Panc1 (cell line): Measurements from ENCODE around the gene PHKB. TPM values are rescaled to one million over a fixed set of nuclear protein-coding genes. Genes with fewer than 3 reads are reported as not detected.

Experiments
- ATAC-seq: fragments of 200-7000 bp; cut with Tn5 transposase; 2 replicates; pipeline ENCODE4 v1.9.1; 2020; ENCODE audit warnings: mild to moderate bottlenecking, moderate library complexity
- BruUV-seq: library from RNA; stranded (reverse); fragments of 400-500 nt; replicated peaks from 2 replicates; lab custom pipeline; 2021; lab: Mats Ljungman, UMichigan
- CTCF ChIA-PET: fragments of 300-600 bp; sonication (Branson Sonifier 250); formaldehyde crosslinking; loops from one replicate; lab custom pipeline; 2022; ENCODE audit warnings: antibody characterized with exemption; lab: Charles Lee
- POLR2A ChIA-PET: fragments of 300-600 bp; sonication (Branson Sonifier 250); formaldehyde crosslinking; loops from one replicate; lab custom pipeline; 2022; ENCODE audit warnings: antibody characterized with exemption; lab: Charles Lee
- DNase-seq: peaks from one replicate; pipeline ENCODE4 v3.0.0-alpha.2; 2010; ENCODE audit warnings: low read depth, low spot score
- H3K27ac ChIP-seq: 2 replicates; pipeline ENCODE4 v1.5.1; 2011; ENCODE audit warnings: mild to moderate bottlenecking, low read length, inconsistent platforms
- H3K27me3 ChIP-seq: fragments of 200-500 bp; sonication (Bioruptor generic); 2 replicates; pipeline ENCODE4 v1.6.0; 2014; ENCODE audit warnings: low read length, inconsistent platforms; ENCODE audit not compliant: control insufficient read depth, insufficient read depth
- H3K36me3 ChIP-seq: fragments of 200-500 bp; sonication (Bioruptor generic); 2 replicates; pipeline ENCODE4 v1.5.1; 2014; ENCODE audit warnings: inconsistent platforms, mild to moderate bottlenecking, low read length, moderate library complexity; ENCODE audit not compliant: control insufficient read depth, insufficient read depth
- H3K4me1 ChIP-seq: 2 replicates; pipeline ENCODE4 v1.5.1; 2011; ENCODE audit warnings: inconsistent platforms, mild to moderate bottlenecking, low read length, moderate library complexity; ENCODE audit not compliant: control insufficient read depth, insufficient read depth
- H3K4me3 ChIP-seq, 2 experiments: 2 replicates each; pipeline ENCODE4 v1.5.1; 2011 to 2012; ENCODE audit warnings: low read depth in 2 of 2, low read length in 2 of 2, mild to moderate bottlenecking in 2 of 2, inconsistent platforms in 1 of 2, moderate library complexity in 1 of 2
- H3K9me3 ChIP-seq: fragments of 200-500 bp; sonication (Bioruptor generic); 2 replicates; pipeline ENCODE4 v1.5.1; 2014; ENCODE audit warnings: low read depth, mild to moderate bottlenecking, inconsistent platforms, low read length, moderate library complexity; ENCODE audit not compliant: control insufficient read depth, insufficient read depth
- CTCF ChIP-seq: fragments of 450-650 bp; IDR thresholded peaks from 2 replicates; pipeline ENCODE4 v1.5.1; 2017; ENCODE audit warnings: mild to moderate bottlenecking
- POLR2AphosphoS5 ChIP-seq: IDR thresholded peaks from 2 replicates; pipeline ENCODE4 v1.6.1; 2012; ENCODE audit warnings: mild to moderate bottlenecking, low read depth, low read length, moderate library complexity
- REST ChIP-seq, 2 experiments: IDR thresholded peaks; 2 replicates each; pipeline ENCODE4 v1.6.1; 2011 to 2012; ENCODE audit warnings: low read depth in 2 of 2, control low read depth in 1 of 2, low read length in 1 of 2, mild to moderate bottlenecking in 1 of 2, moderate library complexity in 1 of 2; ENCODE audit not compliant: insufficient read depth in 1 of 2
- SIN3A ChIP-seq: IDR thresholded peaks from 2 replicates; pipeline ENCODE4 v1.6.1; 2012; ENCODE audit warnings: low read depth, mild to moderate bottlenecking, low read length, moderate library complexity, borderline replicate concordance; ENCODE audit not compliant: insufficient read depth
- TCF7L2 ChIP-seq: IDR thresholded peaks from 2 replicates; pipeline ENCODE4 v1.6.1; 2011; ENCODE audit warnings: mild to moderate bottlenecking, low read depth, low read length, inconsistent platforms
- in situ Hi-C: cut with HindIII; loops from 2 replicates; pipeline ENCODE4 v1.10.0; 2016; ENCODE audit warnings: low sequenced_read_pairs, low pct_unique_long_range_greater_than_20kb
- intact Hi-C: fragments of 100-400 bp; cut with micrococcal nuclease; formaldehyde crosslinking; loops from one replicate; pipeline ENCODE4 v1.10.0; 2022; ENCODE audit not compliant: unreplicated experiment
- total RNA-seq: library from RNA; stranded (reverse); gene quantifications from one replicate; pipeline ENCODE4 v1.2.1, GENCODE V29; 2021; ENCODE audit not compliant: unreplicated experiment

The PHKB gene
- total RNA-seq, 1 experiment from 2014 or later = 29.5 TPM

GRCh38 chr16:47604306-47604705 is 143.2 kb downstream of the PHKB start:
- no peaks in the 10 kb centered on the region for H3K36me3 ChIP-seq
- BruUV-seq = no TSS peak
- intact Hi-C loops (no loop called here), in situ Hi-C loops (no loop called here)
- POLR2A ChIA-PET = no interaction called here
- DNase-seq (no peak), ATAC-seq (no peak)
- H3K27me3 ChIP-seq = no peaks in the 10 kb centered on the region
- TF ChIP-seq SIN3A = no peak
- TF ChIP-seq REST (IDR thresholded peaks at IDR 0.05; ENCODE audit: insufficient read depth in 1 of 2, low read depth in 2 of 2, low read length in 1 of 2) = no peak
- no peak for TF ChIP-seq CTCF
- no peak for TF ChIP-seq TCF7L2
- no peak for TF ChIP-seq POLR2AphosphoS5
- no peaks in the 10 kb centered on the region for H3K4me1 ChIP-seq
- CTCF ChIA-PET = no interaction called here
- H3K9me3 ChIP-seq = no peaks in the 10 kb centered on the region
- no peak overlapping the region for H3K27ac ChIP-seq
- no peak overlapping the region for H3K4me3 ChIP-seq

- ATAC-seq (no peak), DNase-seq (no peak)
- Histone ChIP-seq H3K27me3 (no peaks in the 10 kb centered on the region), H3K4me1 (no peaks in the 10 kb centered on the region), H3K9me3 (no peaks in the 10 kb centered on the region), H3K4me3 (no peak overlapping the region), H3K27ac (no peak overlapping the region), H3K36me3 (no peaks in the 10 kb centered on the region)
- CTCF ChIA-PET = no interaction called here
- in situ Hi-C loops = no loop called here
- intact Hi-C loops = no loop called here
- no peak for TF ChIP-seq POLR2AphosphoS5
- POLR2A ChIA-PET = no interaction called here
- no TSS peak for BruUV-seq
Observed at GRCh38 chr16:47611042-47611441, 149.9 kb downstream of the PHKB start.

GRCh38 chr16:47611848-47612493 is 150.8 kb downstream of the PHKB start:
- H3K9me3 ChIP-seq = no peaks in the 10 kb centered on the region
- BruUV-seq = no TSS peak
- DNase-seq (no peak), ATAC-seq (no peak)
- in situ Hi-C loops (no loop called here), intact Hi-C loops (no loop called here)
- H3K4me1 ChIP-seq = no peaks in the 10 kb centered on the region
- no peaks in the 10 kb centered on the region for H3K36me3 ChIP-seq
- no peaks in the 10 kb centered on the region for H3K27me3 ChIP-seq
- H3K27ac ChIP-seq = no peak overlapping the region
- ChIA-PET POLR2A (no interaction called here), CTCF (no interaction called here)
- H3K4me3 ChIP-seq = no peak overlapping the region
- TF ChIP-seq TCF7L2 (no peak), SIN3A (no peak), REST (IDR thresholded peaks at IDR 0.05; ENCODE audit: insufficient read depth in 1 of 2, low read depth in 2 of 2, low read length in 1 of 2) (no peak), CTCF (no peak), POLR2AphosphoS5 (no peak)
